Measurements from ENCODE around the gene TNFRSF14.
"Not testable (repeated sequence)": the region's sequence is repeated elsewhere in the genome, so short reads cannot be mapped to it uniquely, and the experiment has no call there.

Gene TNFRSF14

GRCh38 chr1:2551544-2551943 lies 4.6 kb upstream of the TNFRSF14 start:
- in situ Hi-C loops (cut with HindIII; ENCODE audit: low sequenced_read_pairs): not testable (repeated sequence)

DNA sequence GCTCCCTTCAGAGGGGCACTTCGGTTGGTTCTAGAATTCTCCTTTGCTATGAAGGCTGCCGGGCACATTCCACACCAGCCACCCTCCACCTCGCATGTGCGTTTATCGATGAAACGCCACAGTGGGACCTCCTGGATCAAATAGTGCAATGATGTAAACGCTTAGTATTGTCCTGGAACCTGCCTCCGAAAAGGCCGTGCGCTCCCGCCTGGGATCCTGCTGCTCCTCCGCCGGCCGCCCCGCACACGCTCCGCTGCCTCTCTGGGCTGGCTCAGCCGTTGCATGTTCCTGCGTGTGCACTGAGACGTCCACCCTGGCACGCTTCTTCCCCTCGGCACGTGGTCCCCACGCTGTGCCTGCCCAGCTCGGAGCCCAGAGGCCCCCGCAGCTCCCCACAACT lies 4.0 kb upstream of the TNFRSF14 start:
- in situ Hi-C loops (cut with HindIII; ENCODE audit: low sequenced_read_pairs): no loop called here

- in situ Hi-C loops (cut with HindIII; ENCODE audit: low sequenced_read_pairs): not testable (repeated sequence)
Observed at GRCh38 chr1:2553076-2553475, 3.1 kb upstream of the TNFRSF14 start.

- in situ Hi-C loops (cut with HindIII; ENCODE audit: low sequenced_read_pairs): no loop called here
Observed at GRCh38 chr1:2553871-2554620, 2.1 kb upstream of the TNFRSF14 start.

DNA sequence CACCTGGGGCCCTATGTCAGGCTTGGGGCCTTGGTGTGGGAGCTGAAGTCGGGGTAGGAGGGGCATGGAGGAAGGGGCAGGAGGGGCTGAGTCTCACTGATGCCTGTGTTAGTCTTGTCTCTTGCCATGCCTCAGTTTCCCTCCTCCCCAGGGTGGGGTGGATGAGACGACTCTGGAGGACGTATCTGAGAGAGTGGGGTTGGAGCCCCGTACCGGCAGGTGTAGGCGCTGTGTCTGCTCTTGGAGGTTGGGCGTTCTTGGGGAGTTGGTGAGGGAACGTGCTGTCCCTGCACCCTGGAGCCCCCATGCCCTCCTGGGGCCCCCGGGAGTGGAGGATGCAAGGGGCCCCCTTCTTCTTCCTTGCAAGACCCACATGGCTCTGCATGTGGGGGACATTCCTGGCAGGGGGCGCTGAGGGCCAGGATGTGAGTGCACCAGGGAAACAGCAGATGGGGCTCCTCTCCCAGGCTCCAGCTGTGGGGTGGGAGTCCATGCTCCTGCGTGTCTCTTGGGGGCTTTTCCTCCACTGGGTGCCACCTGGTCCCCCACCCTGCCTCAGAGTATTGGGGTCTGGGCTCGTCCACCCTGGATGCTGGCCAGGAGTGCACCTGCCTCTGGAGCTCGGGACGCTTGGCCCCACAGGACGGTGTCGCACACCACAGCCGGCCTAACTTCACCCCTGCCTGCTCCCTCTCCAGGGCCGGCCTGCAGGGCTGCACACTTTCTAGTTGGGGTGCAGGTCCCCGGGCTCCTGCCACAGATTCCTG lies 1.4 kb upstream of the TNFRSF14 start:
- in situ Hi-C loops (cut with HindIII; ENCODE audit: low sequenced_read_pairs): no loop called here

DNA sequence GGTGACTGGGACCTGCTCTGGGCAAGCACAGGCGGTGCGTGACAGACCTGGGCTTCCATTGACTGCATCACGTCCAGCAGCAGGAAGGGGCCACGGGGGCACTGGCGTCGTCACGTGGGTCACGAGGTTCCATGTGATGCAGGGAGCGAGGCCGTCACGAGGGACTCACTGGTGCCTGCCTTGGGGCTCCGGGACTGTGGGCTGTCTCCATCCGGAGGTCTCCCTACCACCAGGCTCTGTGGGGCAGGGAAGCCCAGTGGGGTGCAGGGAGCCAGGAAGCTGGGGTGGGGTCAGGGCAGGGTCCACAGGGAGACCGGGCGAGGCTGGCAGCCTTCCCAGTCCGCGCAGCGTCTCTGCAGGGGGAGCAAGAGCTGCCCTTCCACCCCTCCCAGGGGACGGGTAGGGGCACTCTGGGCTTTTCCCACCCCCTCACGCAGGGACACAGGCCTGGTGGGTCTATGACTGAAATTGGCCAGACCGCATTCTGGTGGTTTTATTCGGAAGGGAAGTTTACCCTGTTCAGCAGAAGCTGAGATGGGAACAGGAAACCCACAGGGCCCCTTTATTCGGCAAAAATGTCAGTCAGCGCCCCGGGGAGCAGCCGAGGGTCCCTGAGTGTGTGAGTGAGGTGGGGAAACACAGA lies 416 bp upstream of the TNFRSF14 start:
- in situ Hi-C loops (cut with HindIII; ENCODE audit: low sequenced_read_pairs): no loop called here

- in situ Hi-C loops (cut with HindIII; ENCODE audit: low sequenced_read_pairs): no loop called here
Observed at GRCh38 chr1:2556678-2557481, 709 bp downstream of the TNFRSF14 start.

- in situ Hi-C loops (cut with HindIII; ENCODE audit: low sequenced_read_pairs): no loop called here
Observed at GRCh38 chr1:2557482-2558400, 1.6 kb downstream of the TNFRSF14 start.

DNA sequence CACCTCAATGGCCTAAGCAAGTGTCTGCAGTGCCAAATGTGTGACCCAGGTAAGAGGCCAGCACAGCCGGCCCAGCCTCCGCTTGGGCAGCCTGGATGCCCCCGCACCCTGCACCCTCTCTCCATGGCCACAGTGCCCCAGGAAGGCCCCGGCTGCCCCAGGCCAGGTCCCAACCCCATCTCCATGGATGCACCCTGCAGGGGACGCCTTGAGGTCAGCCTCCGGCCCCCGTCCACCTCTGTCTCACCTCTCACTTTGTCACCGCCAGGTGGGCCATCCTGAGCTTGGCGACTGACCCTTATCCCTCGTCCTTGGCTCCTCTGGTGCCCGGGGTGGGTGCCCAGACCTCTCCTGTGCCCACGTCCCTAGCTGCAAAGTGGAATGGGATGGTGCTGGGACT lies 2.2 kb downstream of the TNFRSF14 start:
- in situ Hi-C loops (cut with HindIII; ENCODE audit: low sequenced_read_pairs): no loop called here

GRCh38 chr1:2558861-2559260 lies 2.7 kb downstream of the TNFRSF14 start:
- in situ Hi-C loops (cut with HindIII; ENCODE audit: low sequenced_read_pairs): no loop called here

DNA sequence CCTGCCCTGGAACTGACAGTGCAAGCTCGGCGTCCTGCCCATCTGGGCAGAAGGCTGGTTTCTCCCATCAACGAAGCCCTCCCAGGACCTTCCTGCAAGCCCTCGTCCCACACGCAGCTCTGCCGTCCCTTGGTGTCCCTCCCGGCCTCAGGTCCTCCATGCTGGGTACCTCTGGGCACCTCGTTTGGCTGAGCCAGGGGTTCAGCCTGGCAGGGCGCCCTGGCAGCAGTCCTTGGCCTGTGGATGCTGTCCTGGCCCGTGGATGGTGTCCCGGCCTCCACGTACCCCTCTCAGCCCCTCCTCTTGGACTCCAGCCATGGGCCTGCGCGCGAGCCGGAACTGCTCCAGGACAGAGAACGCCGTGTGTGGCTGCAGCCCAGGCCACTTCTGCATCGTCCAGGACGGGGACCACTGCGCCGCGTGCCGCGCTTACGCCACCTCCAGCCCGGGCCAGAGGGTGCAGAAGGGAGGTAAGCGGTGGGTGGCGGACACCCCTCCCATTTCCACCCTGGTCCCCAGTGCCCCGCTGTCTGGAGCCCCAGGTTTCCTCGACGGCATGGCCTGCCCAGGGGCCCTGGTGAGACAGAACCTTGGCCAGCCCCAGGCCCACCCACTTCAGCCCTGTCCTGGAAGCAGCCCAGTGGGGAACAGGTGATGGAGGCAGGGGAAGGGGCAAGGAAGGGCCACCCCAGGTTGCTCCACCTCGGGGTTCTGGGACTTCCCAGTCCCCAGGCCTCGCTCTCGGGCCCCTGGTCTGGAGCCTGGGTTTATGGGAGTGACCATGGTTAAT lies 3.5 kb downstream of the TNFRSF14 start:
- in situ Hi-C loops (cut with HindIII; ENCODE audit: low sequenced_read_pairs): no loop called here

DNA sequence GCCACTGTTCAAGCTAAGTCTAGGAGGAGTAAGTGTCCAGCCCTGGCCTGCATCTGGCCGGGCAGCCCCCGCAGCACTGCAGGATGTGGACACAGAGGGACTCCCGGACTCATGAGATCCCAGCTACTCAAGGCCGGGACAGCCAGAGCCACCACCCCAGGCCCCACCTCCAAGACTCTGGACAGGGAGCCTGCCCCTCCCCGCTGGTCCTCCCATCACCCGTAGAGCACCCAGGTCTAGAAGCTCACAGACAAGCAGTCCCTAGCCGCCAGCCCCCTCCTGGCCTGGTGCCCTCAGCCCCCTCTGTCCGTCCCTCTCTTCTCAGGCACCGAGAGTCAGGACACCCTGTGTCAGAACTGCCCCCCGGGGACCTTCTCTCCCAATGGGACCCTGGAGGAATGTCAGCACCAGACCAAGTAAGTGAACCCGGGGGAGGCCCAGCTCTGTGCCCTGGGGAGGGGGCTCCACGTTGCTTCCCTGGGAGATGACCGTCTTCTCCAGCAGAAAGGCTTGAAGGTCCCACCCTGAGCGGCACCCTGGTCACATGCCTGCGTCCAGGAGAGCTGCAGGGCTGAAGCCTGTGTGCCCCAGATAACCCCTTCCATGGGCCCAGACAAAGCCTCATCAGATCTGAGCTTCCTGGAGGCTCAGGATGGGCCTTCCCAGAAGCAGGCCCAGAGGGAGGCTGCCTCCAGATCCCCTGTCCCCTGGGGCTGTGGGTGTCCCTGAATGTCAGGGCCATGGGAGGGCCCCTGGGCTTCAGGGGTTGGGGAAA lies 4.3 kb downstream of the TNFRSF14 start:
- in situ Hi-C loops (cut with HindIII; ENCODE audit: low sequenced_read_pairs): no loop called here

- in situ Hi-C loops (cut with HindIII; ENCODE audit: low sequenced_read_pairs): no loop called here
Observed at GRCh38 chr1:2561446-2561845, 5.3 kb downstream of the TNFRSF14 start.

DNA sequence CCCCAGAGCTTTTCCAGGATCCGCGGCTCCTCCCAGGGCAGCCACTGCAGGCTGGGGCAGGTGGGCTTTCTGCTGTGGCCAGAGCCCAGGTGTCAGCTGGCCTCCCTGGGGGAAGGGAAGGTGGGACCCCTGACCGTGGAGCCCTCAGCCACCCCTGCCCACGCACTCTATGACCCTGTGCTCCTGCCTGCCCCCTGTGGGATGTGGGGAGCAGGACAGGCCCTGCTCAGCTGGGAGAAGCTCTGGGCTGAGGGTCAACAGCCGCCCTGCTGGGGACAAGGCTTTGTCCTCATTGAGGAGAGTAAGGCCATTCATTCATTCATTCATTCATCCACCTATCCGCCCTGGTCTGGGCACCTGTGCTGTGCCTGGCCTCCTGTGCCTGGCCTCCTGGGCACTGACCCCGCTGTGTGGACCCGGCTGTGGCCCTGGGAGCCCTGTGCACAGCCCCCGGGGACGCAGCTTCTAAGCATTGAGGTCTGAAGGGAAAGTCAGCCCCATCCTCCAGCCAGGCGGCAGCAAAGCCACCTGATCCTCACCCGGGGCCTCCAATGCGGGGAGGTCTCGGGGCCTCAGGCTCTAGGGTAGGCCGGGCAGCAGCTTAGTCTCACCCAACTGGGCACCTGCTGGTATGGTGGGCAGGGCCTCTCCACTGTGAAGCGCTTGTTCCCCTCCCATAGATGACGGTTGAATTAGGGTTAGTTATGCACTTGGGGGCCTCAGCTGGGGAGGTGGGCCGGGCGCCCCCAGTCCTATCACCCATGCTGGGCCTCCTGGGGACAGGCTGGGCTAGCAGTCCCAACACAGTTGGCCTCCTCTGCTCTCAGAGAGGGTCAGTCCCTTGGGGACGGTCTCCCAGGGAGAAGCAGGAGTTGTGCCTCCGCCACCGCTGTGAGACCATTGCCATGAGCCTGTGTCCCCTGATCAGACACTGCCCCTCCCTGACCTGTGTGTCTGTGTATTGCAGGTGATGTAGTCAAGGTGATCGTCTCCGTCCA lies 6.0 kb downstream of the TNFRSF14 start:
- in situ Hi-C loops (cut with HindIII; ENCODE audit: low sequenced_read_pairs): no loop called here

DNA sequence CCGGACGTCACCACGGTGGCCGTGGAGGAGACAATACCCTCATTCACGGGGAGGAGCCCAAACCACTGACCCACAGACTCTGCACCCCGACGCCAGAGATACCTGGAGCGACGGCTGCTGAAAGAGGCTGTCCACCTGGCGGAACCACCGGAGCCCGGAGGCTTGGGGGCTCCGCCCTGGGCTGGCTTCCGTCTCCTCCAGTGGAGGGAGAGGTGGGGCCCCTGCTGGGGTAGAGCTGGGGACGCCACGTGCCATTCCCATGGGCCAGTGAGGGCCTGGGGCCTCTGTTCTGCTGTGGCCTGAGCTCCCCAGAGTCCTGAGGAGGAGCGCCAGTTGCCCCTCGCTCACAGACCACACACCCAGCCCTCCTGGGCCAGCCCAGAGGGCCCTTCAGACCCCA lies 7.0 kb downstream of the TNFRSF14 start:
- in situ Hi-C loops (cut with HindIII; ENCODE audit: low sequenced_read_pairs): no loop called here

GRCh38 chr1:2564006-2564814 lies 8.0 kb downstream of the TNFRSF14 start:
- in situ Hi-C loops (cut with HindIII; ENCODE audit: low sequenced_read_pairs): no loop called here

Measured in endothelial cell of hepatic sinusoid (primary cell).